Endothelial cell of umbilical vein (primary cell): ENCODE results near the gene TSPOAP1. TPM values are rescaled to one million over a fixed set of nuclear protein-coding genes. Genes with fewer than 3 reads are reported as not detected.

ENCODE experiments used
- BruUV-seq: library from RNA; stranded (reverse); fragments of 400-500 nt; replicated peaks from 2 replicates; lab custom pipeline; 2021; lab: Mats Ljungman, UMichigan
- CTCF ChIA-PET: fragments of 300-600, 350-600 bp; sonication (Branson Sonifier 250); formaldehyde crosslinking; loops from one replicate; lab custom pipeline; 2021; ENCODE audit warnings: antibody characterized with exemption, inconsistent platforms; lab: Charles Lee
- POLR2A ChIA-PET: fragments of 300-600, 350-600 bp; sonication (Branson Sonifier 250); formaldehyde crosslinking; loops from one replicate; lab custom pipeline; 2021; ENCODE audit warnings: antibody characterized with exemption, inconsistent platforms; lab: Charles Lee
- DNase-seq: peaks from one replicate; pipeline ENCODE4 v3.0.0-alpha.2; 2011; ENCODE audit warnings: low read depth, low spot score
- FAIRE-seq: peaks from 2 replicates; lab custom pipeline; 2011; peaks lifted over from hg19 to GRCh38; lab: Jason Lieb, UNC
- H2AFZ ChIP-seq: 2 replicates; pipeline ENCODE4 v1.6.0; 2012; ENCODE audit warnings: low read depth, low read length, control low read depth, inconsistent platforms
- H3K27ac ChIP-seq: 2 replicates; pipeline ENCODE4 v1.5.1; 2011; ENCODE audit warnings: low read depth, mild to moderate bottlenecking, control low read depth, low read length, moderate library complexity; ENCODE audit not compliant: insufficient read depth
- H3K27me3 ChIP-seq, 2 experiments: 2 replicates each; pipeline versions ENCODE4 v1.6.0 to v1.6.1; 2011; ENCODE audit warnings: low read length in 2 of 2, mixed read lengths in 1 of 2; ENCODE audit not compliant: control insufficient read depth in 2 of 2, insufficient read depth in 2 of 2
- H3K36me3 ChIP-seq, 2 experiments: 2 replicates in 1 of 2; 3 replicates in 1 of 2; pipeline ENCODE4 v1.5.1; 2011; ENCODE audit warnings: low read length in 2 of 2, mild to moderate bottlenecking in 1 of 2, moderate library complexity in 1 of 2; ENCODE audit not compliant: control insufficient read depth in 2 of 2, insufficient read depth in 2 of 2; ENCODE audit errors: extremely low read depth in 1 of 2
- H3K4me1 ChIP-seq: 3 replicates; pipeline ENCODE4 v1.5.1; 2011; ENCODE audit warnings: mild to moderate bottlenecking, low read length; ENCODE audit not compliant: control insufficient read depth, insufficient read depth; ENCODE audit errors: extremely low read depth
- H3K4me2 ChIP-seq: 2 replicates; pipeline ENCODE4 v1.6.1; 2011; ENCODE audit warnings: low read length, control low read depth, mixed read lengths; ENCODE audit not compliant: insufficient read depth
- H3K4me3 ChIP-seq, 3 experiments: fragments of 200-600 bp in 1 of 3; sonication (generic), shearing (Covaris generic) in 1 of 3; replicated peaks in 1 of 3; 2 replicates each; pipeline ENCODE4 v1.5.1; 2011 to 2016; ENCODE audit warnings: control low read depth in 3 of 3, low read length in 3 of 3, mild to moderate bottlenecking in 2 of 3, inconsistent platforms in 1 of 3, low read depth in 1 of 3, moderate library complexity in 1 of 3; ENCODE audit not compliant: insufficient read depth in 1 of 3
- H3K79me2 ChIP-seq: 2 replicates; pipeline ENCODE4 v1.6.0; 2012; ENCODE audit warnings: low read length, inconsistent platforms; ENCODE audit not compliant: control insufficient read depth, insufficient read depth
- H3K9ac ChIP-seq: replicated peaks from 2 replicates; pipeline ENCODE3; 2011; ENCODE audit warnings: low read length, control low read depth; ENCODE audit not compliant: insufficient read depth; ENCODE audit errors: extremely low read depth
- H3K9me1 ChIP-seq: replicated peaks from 3 replicates; pipeline ENCODE4 v1.6.0; 2011; ENCODE audit warnings: mild to moderate bottlenecking, low read length; ENCODE audit not compliant: control insufficient read depth, insufficient read depth; ENCODE audit errors: extremely low read depth
- H3K9me3 ChIP-seq: replicated peaks from 2 replicates; pipeline ENCODE4 v1.5.1; 2012; ENCODE audit warnings: low read length, inconsistent platforms; ENCODE audit not compliant: control insufficient read depth, insufficient read depth
- H4K20me1 ChIP-seq: replicated peaks from 2 replicates; pipeline ENCODE3; 2011; ENCODE audit warnings: mild to moderate bottlenecking, low read length; ENCODE audit not compliant: control insufficient read depth, insufficient read depth; ENCODE audit errors: extremely low read depth
- EZH2 ChIP-seq: IDR thresholded peaks from 2 replicates; pipeline ENCODE4 v1.6.1; 2012; ENCODE audit warnings: borderline replicate concordance, low read depth, mild to moderate bottlenecking, moderate library complexity, low read length, inconsistent platforms; ENCODE audit not compliant: severe bottlenecking
- FOS ChIP-seq: IDR thresholded peaks from 2 replicates; pipeline ENCODE4 v1.6.1; 2011; ENCODE audit warnings: mild to moderate bottlenecking, low read length, moderate library complexity, borderline replicate concordance; ENCODE audit not compliant: insufficient read depth
- GATA2 ChIP-seq: IDR thresholded peaks from 2 replicates; pipeline ENCODE4 v1.7.0; 2011; ENCODE audit warnings: low read depth, mild to moderate bottlenecking, moderate library complexity, mixed read lengths, low read length; ENCODE audit not compliant: insufficient read length, insufficient read depth
- JUN ChIP-seq: IDR thresholded peaks from 2 replicates; pipeline ENCODE4 v1.6.1; 2011; ENCODE audit warnings: borderline replicate concordance, low read depth; ENCODE audit not compliant: insufficient read length, insufficient read depth
- MYC ChIP-seq: IDR thresholded peaks from one replicate; pipeline ENCODE4 v1.6.1; 2011; ENCODE audit warnings: mild to moderate bottlenecking, low read depth, low read length
- POLR2A ChIP-seq: IDR thresholded peaks from 2 replicates; pipeline ENCODE4 v1.6.1; 2012; ENCODE audit warnings: low read depth, mild to moderate bottlenecking, control low read depth, low read length
- POLR2AphosphoS5 ChIP-seq: IDR thresholded peaks from 2 replicates; pipeline ENCODE4 v1.6.1; 2012; ENCODE audit warnings: low read depth, mild to moderate bottlenecking, control low read depth, low read length, moderate library complexity; ENCODE audit not compliant: insufficient read depth
- dilution Hi-C: fragments of 300-500 bp; cut with MboI; formaldehyde crosslinking; loops from one replicate; pipeline ENCODE4 v1.15.0; 2019; ENCODE audit warnings: low sequenced_read_pairs; ENCODE audit not compliant: extremely low pct_ligation_motif_present
- intact Hi-C: fragments of 100-400 bp; cut with micrococcal nuclease; formaldehyde crosslinking; loops from one replicate; pipeline ENCODE4 v1.10.0; 2022
- polyA plus RNA-seq, 4 experiments: library from polyadenylated mRNA; depleted of rRNA in 3 of 4; stranded (reverse) in 3 of 4; unstranded in 1 of 4; fragments of >200 nt; gene quantifications; 2 replicates each; pipeline versions ENCODE4 v1.2.1 to v1.2.3, GENCODE V29; 2011 to 2012; ENCODE audit warnings: missing spikeins in 1 of 4
- total RNA-seq: library from RNA; stranded (reverse); gene quantifications from 2 replicates; pipeline ENCODE4 v1.2.3, GENCODE V29; 2021
- TF ChIP-seq, protein P1 (sequence below), 2 donors: IDR thresholded peaks; 1 replicate in 1 of 2; 2 replicates in 1 of 2; pipeline ENCODE4 v1.5.1; 2011; ENCODE audit warnings: low read length in 2 of 2, mild to moderate bottlenecking in 2 of 2, moderate library complexity in 2 of 2, control low read depth in 1 of 2, inconsistent platforms in 1 of 2, low read depth in 1 of 2; ENCODE audit not compliant: insufficient read depth in 1 of 2; ENCODE audit errors: extremely low read depth in 1 of 2
- TF ChIP-seq, protein P2 (sequence below): IDR thresholded peaks from 2 replicates; pipeline ENCODE4 v1.6.1; 2011; ENCODE audit not compliant: insufficient read depth, insufficient read length

TSPOAP1 gene
- total and polyA plus RNA-seq, 2 donors (not counting 3 experiments of a cell fraction or from before 2014, with no cell fraction given), result not detected

GRCh38 chr17:58278661-58279015 lies 50.0 kb downstream of the TSPOAP1 start:
- Histone ChIP-seq H3K9me1 (no peaks in the 10 kb centered on the region), H3K27ac (no peak overlapping the region), H3K4me2 (no peak overlapping the region), H3K9me3 (no peaks in the 10 kb centered on the region), H3K4me1 (no peaks in the 10 kb centered on the region), H3K79me2 (no peaks in the 10 kb centered on the region), H2AFZ (no peak overlapping the region), H3K4me3 (no peak overlapping the region), H3K36me3 (no peaks in the 10 kb centered on the region), H3K9ac (no peak overlapping the region), H3K27me3 (peaks cover 2 to 8% of the 10 kb centered on the region in 2 experiments), H4K20me1 (no peaks in the 10 kb centered on the region)
- FAIRE-seq (no peak), DNase-seq (peak; percentile 21)
- ChIA-PET CTCF (no interaction called here), POLR2A (no interaction called here)
- no TSS peak for BruUV-seq
- dilution Hi-C loops (no loop called here), intact Hi-C loops (no loop called here)
- TF ChIP-seq, protein P1, sequence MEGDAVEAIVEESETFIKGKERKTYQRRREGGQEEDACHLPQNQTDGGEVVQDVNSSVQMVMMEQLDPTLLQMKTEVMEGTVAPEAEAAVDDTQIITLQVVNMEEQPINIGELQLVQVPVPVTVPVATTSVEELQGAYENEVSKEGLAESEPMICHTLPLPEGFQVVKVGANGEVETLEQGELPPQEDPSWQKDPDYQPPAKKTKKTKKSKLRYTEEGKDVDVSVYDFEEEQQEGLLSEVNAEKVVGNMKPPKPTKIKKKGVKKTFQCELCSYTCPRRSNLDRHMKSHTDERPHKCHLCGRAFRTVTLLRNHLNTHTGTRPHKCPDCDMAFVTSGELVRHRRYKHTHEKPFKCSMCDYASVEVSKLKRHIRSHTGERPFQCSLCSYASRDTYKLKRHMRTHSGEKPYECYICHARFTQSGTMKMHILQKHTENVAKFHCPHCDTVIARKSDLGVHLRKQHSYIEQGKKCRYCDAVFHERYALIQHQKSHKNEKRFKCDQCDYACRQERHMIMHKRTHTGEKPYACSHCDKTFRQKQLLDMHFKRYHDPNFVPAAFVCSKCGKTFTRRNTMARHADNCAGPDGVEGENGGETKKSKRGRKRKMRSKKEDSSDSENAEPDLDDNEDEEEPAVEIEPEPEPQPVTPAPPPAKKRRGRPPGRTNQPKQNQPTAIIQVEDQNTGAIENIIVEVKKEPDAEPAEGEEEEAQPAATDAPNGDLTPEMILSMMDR (IDR thresholded peaks at IDR 0.05; ENCODE audit: extremely low read depth in 1 of 2, insufficient read depth in 1 of 2, low read depth in 1 of 2, low read length in 2 of 2), result no peak
- TF ChIP-seq MYC (no peak), JUN (no peak), FOS (no peak), GATA2 (no peak), POLR2A (no peak), POLR2AphosphoS5 (no peak), EZH2 (no peak)
- TF ChIP-seq, protein P2, sequence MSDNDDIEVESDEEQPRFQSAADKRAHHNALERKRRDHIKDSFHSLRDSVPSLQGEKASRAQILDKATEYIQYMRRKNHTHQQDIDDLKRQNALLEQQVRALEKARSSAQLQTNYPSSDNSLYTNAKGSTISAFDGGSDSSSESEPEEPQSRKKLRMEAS, result no peak
